G401.6 (cell line): Measurements from ENCODE around the gene PTER.

Experiments used
- FAIRE-seq: peaks from 2 replicates; lab custom pipeline; 2012; peaks lifted over from hg19 to GRCh38; lab: Jason Lieb, UNC

The PTER gene

GRCh38 chr10:16470747-16471146 lies 33.9 kb downstream of the PTER start:
- no peak for FAIRE-seq

GRCh38 chr10:16472828-16473227 lies 36.0 kb downstream of the PTER start:
- no peak for FAIRE-seq

GRCh38 chr10:16477757-16478156 lies 40.9 kb downstream of the PTER start:
- FAIRE-seq = no peak

- no peak for FAIRE-seq
Measured at GRCh38 chr10:16478801-16479200, 42.0 kb downstream of the PTER start.

GRCh38 chr10:16481052-16481728 lies 44.4 kb downstream of the PTER start:
- FAIRE-seq = no peak

- no peak for FAIRE-seq
Measured at GRCh38 chr10:16483241-16483917, 46.6 kb downstream of the PTER start.

GRCh38 chr10:16490511-16490910 lies 53.7 kb downstream of the PTER start:
- FAIRE-seq = no peak

- no peak for FAIRE-seq
Measured at GRCh38 chr10:16491933-16492332, 55.1 kb downstream of the PTER start.

GRCh38 chr10:16493884-16494536 lies 57.2 kb downstream of the PTER start:
- no peak for FAIRE-seq

- FAIRE-seq = no peak
Measured at GRCh38 chr10:16497911-16498310, 61.1 kb downstream of the PTER start.

GRCh38 chr10:16505161-16505560 lies 68.4 kb downstream of the PTER start:
- no peak for FAIRE-seq

- no peak for FAIRE-seq
Measured at GRCh38 chr10:16509996-16510395, 73.2 kb downstream of the PTER start.

- no peak for FAIRE-seq
Measured at GRCh38 chr10:16510843-16511242, 74.0 kb downstream of the PTER start.

- FAIRE-seq = no peak
Measured at GRCh38 chr10:16518822-16519221, 82.0 kb downstream of the PTER start.

- no peak for FAIRE-seq
Measured at GRCh38 chr10:16519250-16519907, 82.6 kb downstream of the PTER start.

GRCh38 chr10:16519908-16520861 lies 83.4 kb downstream of the PTER start:
- FAIRE-seq = no peak

- no peak for FAIRE-seq
Measured at GRCh38 chr10:16520900-16521299, 84.1 kb downstream of the PTER start.

- no peak for FAIRE-seq
Measured at GRCh38 chr10:16521311-16522016, 84.7 kb downstream of the PTER start, which contains the start of gene C1QL3. Gene C1QL3, minus strand, starts transcription at chr10:16521879. Its CDS starts 814 bp downstream, at chr10:16521065.

- FAIRE-seq = no peak
Measured at GRCh38 chr10:16527452-16527851, 90.6 kb downstream of the PTER start.

- no peak for FAIRE-seq
Measured at GRCh38 chr10:16529853-16530252, 93.0 kb downstream of the PTER start.

- FAIRE-seq = no peak
Measured at GRCh38 chr10:16536155-16536554, 99.3 kb downstream of the PTER start.
